Measurements from ENCODE around the gene CCDC57. TPM values are rescaled to one million over a fixed set of nuclear protein-coding genes. Genes with fewer than 3 reads are reported as not detected.
"Not testable (repeated sequence)": the region's sequence is repeated elsewhere in the genome, so short reads cannot be mapped to it uniquely, and the experiment has no call there.

The CCDC57 gene
- total RNA-seq, 1 experiment from 2014 or later: 36.6 TPM

DNA sequence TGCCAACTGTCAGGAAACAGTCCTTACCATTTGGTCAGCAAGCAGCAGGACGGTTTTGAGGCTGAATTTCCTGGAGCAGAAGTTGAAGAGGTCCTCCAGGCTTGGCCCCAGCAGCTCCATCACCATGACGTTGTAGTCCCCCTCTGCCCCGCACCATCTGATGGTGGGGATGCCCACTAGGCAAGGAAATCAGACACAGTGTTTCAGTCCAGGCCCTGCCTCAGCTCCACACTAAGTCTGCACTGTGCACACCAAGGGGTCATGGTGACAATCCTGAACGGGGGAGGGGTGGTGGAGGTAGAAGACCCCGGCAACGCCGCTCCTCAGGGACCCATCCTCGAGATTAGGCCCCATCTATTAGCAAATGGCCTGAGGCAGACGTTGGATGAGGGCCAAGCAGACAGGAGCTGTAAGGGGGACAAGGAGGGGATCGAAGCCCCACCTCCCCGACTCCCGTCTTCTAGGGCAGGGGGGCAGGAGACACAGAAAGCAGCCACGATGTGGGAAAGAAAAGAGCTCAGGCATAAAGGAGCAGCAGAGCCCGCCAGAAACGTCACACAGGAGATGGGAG, 42.8 kb upstream of the CCDC57 start:
- ChIA-PET POLR2A (ENCODE audit: unreplicated experiment) (no interaction called here), CTCF (no interaction called here)
- peaks cover 44% of the 10 kb centered on the region for H4K20me1 ChIP-seq (ENCODE audit: low read length)

DNA sequence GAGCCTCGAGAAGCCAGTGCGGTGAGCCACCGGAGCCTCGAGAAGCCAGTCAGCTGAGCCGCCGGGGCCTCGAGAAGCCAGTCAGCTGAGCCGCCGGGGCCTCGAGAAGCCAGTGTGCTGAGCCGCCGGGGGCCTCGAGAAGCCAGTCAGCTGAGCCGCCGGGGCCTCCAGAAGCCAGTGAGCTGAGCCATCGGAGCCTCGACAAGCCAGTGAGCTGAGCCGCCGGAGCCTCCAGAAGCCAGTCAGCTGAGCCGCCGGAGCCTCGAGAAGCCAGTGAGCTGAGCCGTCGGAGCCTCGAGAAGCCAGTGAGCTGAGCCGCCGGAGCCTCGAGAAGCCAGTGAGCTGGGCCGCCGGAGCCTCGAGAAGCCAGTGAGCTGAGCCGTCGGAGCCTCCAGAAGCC, 42.1 kb upstream of the CCDC57 start:
- H3K27me3 ChIP-seq (ENCODE audit: low read length); H3K9ac ChIP-seq (ENCODE audit: low read length); H2AFZ ChIP-seq (ENCODE audit: low read length); H3K4me1 ChIP-seq (ENCODE audit: insufficient read depth, low read length); H3K27ac ChIP-seq (ENCODE audit: low read length); H3K4me2 ChIP-seq (ENCODE audit: low read length); DNase-seq; POLR2A ChIA-PET (ENCODE audit: unreplicated experiment); intact Hi-C loops (cut with micrococcal nuclease); H3K4me3 ChIP-seq (ENCODE audit: low read length); BruUV-seq (replicated peaks); H3K9me2 ChIP-seq (replicated peaks; ENCODE audit: low read length); H3K9me3 ChIP-seq (ENCODE audit: low read length); ATAC-seq: not testable (repeated sequence)
- Histone ChIP-seq H4K20me1 (ENCODE audit: low read length) (peaks cover 46% of the 10 kb centered on the region), H3F3A (ENCODE audit: low read length, unreplicated experiment) (peaks cover 19% of the 10 kb centered on the region), H3K36me3 (ENCODE audit: low read depth, low read length) (peaks cover 83% of the 10 kb centered on the region), H3K79me2 (ENCODE audit: low read length) (peaks cover 80% of the 10 kb centered on the region)
- CTCF ChIA-PET: interaction anchor here (0.7 kb wide), 1 partner anchor 10 kb away, joined by 6 read pairs; no protein-coding TSS in a partner anchor

More for the DNA sequence above, 42.8 kb upstream of the CCDC57 start:
- peaks cover 82% of the 10 kb centered on the region for H3K36me3 ChIP-seq (ENCODE audit: low read depth, low read length)
- no peak overlapping the region for H3K4me3 ChIP-seq (ENCODE audit: low read length)
- peaks cover 82% of the 10 kb centered on the region for H3K79me2 ChIP-seq (ENCODE audit: low read length)
- no peaks in the 10 kb centered on the region for H3K9me2 ChIP-seq (replicated peaks; ENCODE audit: low read length)
- no peak for ATAC-seq
- H3K4me2 ChIP-seq (ENCODE audit: low read length): no peak overlapping the region
- H2AFZ ChIP-seq (ENCODE audit: low read length): no peak overlapping the region
- no peak for DNase-seq
- H3K27me3 ChIP-seq (ENCODE audit: low read length): no peaks in the 10 kb centered on the region
- TF ChIP-seq, protein P1, sequence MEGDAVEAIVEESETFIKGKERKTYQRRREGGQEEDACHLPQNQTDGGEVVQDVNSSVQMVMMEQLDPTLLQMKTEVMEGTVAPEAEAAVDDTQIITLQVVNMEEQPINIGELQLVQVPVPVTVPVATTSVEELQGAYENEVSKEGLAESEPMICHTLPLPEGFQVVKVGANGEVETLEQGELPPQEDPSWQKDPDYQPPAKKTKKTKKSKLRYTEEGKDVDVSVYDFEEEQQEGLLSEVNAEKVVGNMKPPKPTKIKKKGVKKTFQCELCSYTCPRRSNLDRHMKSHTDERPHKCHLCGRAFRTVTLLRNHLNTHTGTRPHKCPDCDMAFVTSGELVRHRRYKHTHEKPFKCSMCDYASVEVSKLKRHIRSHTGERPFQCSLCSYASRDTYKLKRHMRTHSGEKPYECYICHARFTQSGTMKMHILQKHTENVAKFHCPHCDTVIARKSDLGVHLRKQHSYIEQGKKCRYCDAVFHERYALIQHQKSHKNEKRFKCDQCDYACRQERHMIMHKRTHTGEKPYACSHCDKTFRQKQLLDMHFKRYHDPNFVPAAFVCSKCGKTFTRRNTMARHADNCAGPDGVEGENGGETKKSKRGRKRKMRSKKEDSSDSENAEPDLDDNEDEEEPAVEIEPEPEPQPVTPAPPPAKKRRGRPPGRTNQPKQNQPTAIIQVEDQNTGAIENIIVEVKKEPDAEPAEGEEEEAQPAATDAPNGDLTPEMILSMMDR (conservative IDR thresholded peaks at IDR 0.05; ENCODE audit: low read depth, low read length): no peak
- TF ChIP-seq EZH2 (IDR thresholded peaks at IDR 0.05; ENCODE audit: low read length, unreplicated experiment): no peak
- no peak for TF ChIP-seq EZH2phosphoT487 (IDR thresholded peaks at IDR 0.05; ENCODE audit: borderline replicate concordance, low read length)
- H3F3A ChIP-seq (ENCODE audit: low read length, unreplicated experiment): peaks cover 19% of the 10 kb centered on the region
- intact Hi-C loops (cut with micrococcal nuclease): no loop called here
- BruUV-seq (replicated peaks): no TSS peak
- H3K27ac ChIP-seq (ENCODE audit: low read length): no peak overlapping the region
- H3K4me1 ChIP-seq (ENCODE audit: insufficient read depth, low read length): no peaks in the 10 kb centered on the region
- no peak overlapping the region for H3K9ac ChIP-seq (ENCODE audit: low read length)
- H3K9me3 ChIP-seq (ENCODE audit: low read length): no peaks in the 10 kb centered on the region

DNA sequence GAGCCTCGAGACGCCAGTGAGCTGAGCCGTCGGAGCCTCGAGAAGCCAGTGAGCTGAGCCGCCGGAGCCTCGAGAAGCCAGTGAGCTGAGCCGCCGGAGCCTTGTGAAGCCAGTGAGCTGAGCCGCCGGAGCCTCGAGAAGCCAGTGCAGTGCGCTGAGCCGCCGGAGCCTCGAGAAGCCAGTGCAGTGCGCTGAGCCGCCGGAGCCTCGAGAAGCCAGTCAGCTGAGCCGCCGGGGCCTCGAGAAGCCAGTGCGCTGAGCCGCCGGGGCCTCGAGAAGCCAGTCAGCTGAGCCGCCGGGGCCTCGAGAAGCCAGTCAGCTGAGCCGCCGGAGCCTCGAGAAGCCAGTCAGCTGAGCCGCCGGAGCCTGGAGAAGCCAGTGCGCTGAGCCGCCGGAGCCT, 41.5 kb upstream of the CCDC57 start:
- POLR2A ChIA-PET (ENCODE audit: unreplicated experiment): interaction anchor here (0.7 kb wide), 1 partner anchor 13 kb away, joined by 3 read pairs; no protein-coding TSS in a partner anchor
- H3K4me1 ChIP-seq (ENCODE audit: insufficient read depth, low read length); H3K27me3 ChIP-seq (ENCODE audit: low read length); H3K4me3 ChIP-seq (ENCODE audit: low read length); DNase-seq; H3K9me3 ChIP-seq (ENCODE audit: low read length); H3K27ac ChIP-seq (ENCODE audit: low read length); H3K9ac ChIP-seq (ENCODE audit: low read length); intact Hi-C loops (cut with micrococcal nuclease); H3K9me2 ChIP-seq (replicated peaks; ENCODE audit: low read length); ATAC-seq; H3K4me2 ChIP-seq (ENCODE audit: low read length); H2AFZ ChIP-seq (ENCODE audit: low read length); BruUV-seq (replicated peaks): not testable (repeated sequence)
- CTCF ChIA-PET: interaction anchor here (0.7 kb wide), 1 partner anchor 10 kb away, joined by 6 read pairs; no protein-coding TSS in a partner anchor
- Histone ChIP-seq H3K79me2 (ENCODE audit: low read length) (peaks cover 77% of the 10 kb centered on the region), H4K20me1 (ENCODE audit: low read length) (peaks cover 45% of the 10 kb centered on the region), H3F3A (ENCODE audit: low read length, unreplicated experiment) (peaks cover 14% of the 10 kb centered on the region), H3K36me3 (ENCODE audit: low read depth, low read length) (peaks cover 83% of the 10 kb centered on the region)

DNA sequence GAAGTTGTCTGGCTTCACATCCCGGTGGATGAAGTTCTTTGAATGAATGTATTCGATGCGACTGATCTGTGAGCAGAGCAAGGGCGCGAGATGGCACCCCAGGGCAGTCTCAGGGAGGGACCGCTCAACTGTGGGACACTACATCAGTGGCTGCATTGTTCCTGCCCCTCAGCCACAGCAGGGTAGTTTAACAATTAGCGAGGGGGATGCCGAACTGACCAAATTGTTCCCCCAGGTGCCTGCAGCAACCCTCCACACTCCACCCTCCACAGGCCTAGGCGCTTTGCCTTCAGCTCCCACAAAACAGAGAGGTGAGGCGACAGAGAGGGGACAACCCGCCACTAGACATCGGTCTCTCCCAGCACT, 40.5 kb upstream of the CCDC57 start:
- no peak overlapping the region for H3K27ac ChIP-seq (ENCODE audit: low read length)
- H3K36me3 ChIP-seq (ENCODE audit: low read depth, low read length): peaks cover 83% of the 10 kb centered on the region
- H3K4me2 ChIP-seq (ENCODE audit: low read length): no peak overlapping the region
- no peak for DNase-seq
- BruUV-seq (replicated peaks): no TSS peak
- H3K9me3 ChIP-seq (ENCODE audit: low read length): no peaks in the 10 kb centered on the region
- H4K20me1 ChIP-seq (ENCODE audit: low read length): peaks cover 38% of the 10 kb centered on the region
- H2AFZ ChIP-seq (ENCODE audit: low read length): no peak overlapping the region
- POLR2A ChIA-PET (ENCODE audit: unreplicated experiment): no interaction called here
- no peak overlapping the region for H3K9ac ChIP-seq (ENCODE audit: low read length)
- H3K4me3 ChIP-seq (ENCODE audit: low read length): no peak overlapping the region
- ATAC-seq: no peak
- H3K27me3 ChIP-seq (ENCODE audit: low read length): no peaks in the 10 kb centered on the region
- H3K79me2 ChIP-seq (ENCODE audit: low read length): peaks cover 68% of the 10 kb centered on the region
- peaks cover 5% of the 10 kb centered on the region for H3F3A ChIP-seq (ENCODE audit: low read length, unreplicated experiment)
- peaks cover 2% of the 10 kb centered on the region for H3K4me1 ChIP-seq (ENCODE audit: insufficient read depth, low read length)
- TF ChIP-seq EZH2 (IDR thresholded peaks at IDR 0.05; ENCODE audit: low read length, unreplicated experiment): no peak
- TF ChIP-seq, protein P1 (conservative IDR thresholded peaks at IDR 0.05; ENCODE audit: low read depth, low read length): no peak
- TF ChIP-seq EZH2phosphoT487 (IDR thresholded peaks at IDR 0.05; ENCODE audit: borderline replicate concordance, low read length): no peak
- intact Hi-C loops (cut with micrococcal nuclease): no loop called here
- no peaks in the 10 kb centered on the region for H3K9me2 ChIP-seq (replicated peaks; ENCODE audit: low read length)
- CTCF ChIA-PET: no interaction called here
